ENCODE measurements around the gene IQGAP2. TPM values are rescaled to one million over a fixed set of nuclear protein-coding genes. Genes with fewer than 3 reads are reported as not detected.

The IQGAP2 gene
- total and polyA plus RNA-seq, 8 donors, result 15.6 to 29.1 (median 17.1) TPM

- Histone ChIP-seq H3K4me3 (no peak overlapping the region), H3K4me1 (peaks cover 10 to 21% of the 10 kb centered on the region in 2 donors), H3K27ac (no peak overlapping the region), H3K9me3 (no peaks in the 10 kb centered on the region), H3K27me3 (no peaks in the 10 kb centered on the region), H3K36me3 (peaks cover 0 to 16% of the 10 kb centered on the region in 2 donors)
- ATAC-seq (no peak), DNase-seq (no peak)
- intact Hi-C loops (cut with DNase I), result no loop called here
- TF ChIP-seq CTCF (IDR thresholded peaks at IDR 0.05), result no peak
Measured at GRCh38 chr5:76693141-76693540, 290.1 kb downstream of the IQGAP2 start.

DNA sequence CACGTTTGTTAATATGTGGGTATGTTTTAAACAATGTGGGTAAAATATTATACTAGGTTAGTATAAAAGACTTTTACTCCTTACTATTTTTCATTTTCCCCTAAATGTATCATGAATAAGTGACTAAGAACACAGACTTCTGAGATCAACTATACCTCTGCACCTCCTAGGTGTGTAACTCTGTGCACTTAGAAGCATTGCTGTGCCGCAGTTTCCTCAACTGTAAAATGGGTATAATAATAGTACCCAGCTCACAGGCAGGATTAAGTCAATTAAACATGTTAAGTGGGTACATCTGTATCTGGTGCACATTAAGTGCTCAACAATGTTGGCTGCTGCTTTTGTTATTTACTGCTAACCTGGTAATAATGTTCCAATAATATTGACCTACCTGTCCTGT, 291.2 kb downstream of the IQGAP2 start:
- ATAC-seq (no peak), DNase-seq (no peak)
- Histone ChIP-seq H3K36me3 (peaks cover 0 to 16% of the 10 kb centered on the region in 2 donors), H3K27ac (no peak overlapping the region), H3K4me1 (peaks cover 7 to 21% of the 10 kb centered on the region in 2 donors), H3K27me3 (no peaks in the 10 kb centered on the region), H3K4me3 (no peak overlapping the region), H3K9me3 (no peaks in the 10 kb centered on the region)
- TF ChIP-seq CTCF (IDR thresholded peaks at IDR 0.05), result no peak
- intact Hi-C loops (cut with DNase I), result no loop called here

GRCh38 chr5:76695346-76695745, 292.3 kb downstream of the IQGAP2 start:
- intact Hi-C loops (cut with DNase I), result no loop called here

GRCh38 chr5:76696251-76696650, 293.2 kb downstream of the IQGAP2 start:
- no peaks in the 10 kb centered on the region for H3K27me3 ChIP-seq

More at GRCh38 chr5:76695346-76695745, 292.3 kb downstream of the IQGAP2 start:
- Histone ChIP-seq H3K27ac (no peak overlapping the region), H3K36me3 (peaks cover 0 to 12% of the 10 kb centered on the region in 2 donors), H3K9me3 (no peaks in the 10 kb centered on the region), H3K4me1 (peaks cover 5 to 21% of the 10 kb centered on the region in 2 donors), H3K4me3 (no peak overlapping the region), H3K27me3 (no peaks in the 10 kb centered on the region)
- TF ChIP-seq CTCF (IDR thresholded peaks at IDR 0.05), result no peak
- no peak for ATAC-seq
- DNase-seq, result no peak

DNA sequence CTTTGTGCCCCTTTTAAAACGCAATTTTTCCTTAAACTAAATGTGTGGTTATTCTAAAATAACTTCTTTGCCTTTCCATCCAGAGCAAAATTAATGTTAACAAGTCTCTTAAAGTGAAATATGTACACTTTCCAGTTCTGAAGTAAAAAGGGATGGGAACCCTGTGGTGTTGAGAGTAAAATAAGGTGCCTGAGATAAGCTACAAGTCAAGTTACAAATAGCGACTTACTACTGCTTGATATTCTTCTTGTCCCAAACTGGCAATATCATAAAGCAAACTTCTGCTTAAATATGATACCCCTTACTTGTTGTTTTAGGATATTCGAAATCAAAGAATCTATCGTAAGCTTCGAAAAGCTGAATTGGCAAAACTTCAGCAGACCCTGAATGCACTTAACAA, 294.6 kb downstream of the IQGAP2 start:
- Histone ChIP-seq H3K4me1 (peaks cover 0 to 10% of the 10 kb centered on the region in 2 donors), H3K27ac (no peak overlapping the region), H3K4me3 (no peak overlapping the region), H3K27me3 (no peaks in the 10 kb centered on the region), H3K36me3 (peaks cover 0 to 29% of the 10 kb centered on the region in 2 donors), H3K9me3 (no peaks in the 10 kb centered on the region)
- TF ChIP-seq CTCF (IDR thresholded peaks at IDR 0.05), result no peak
- intact Hi-C loops (cut with DNase I), result no loop called here
- DNase-seq (no peak), ATAC-seq (no peak)

More at GRCh38 chr5:76696251-76696650, 293.2 kb downstream of the IQGAP2 start:
- no peak for ATAC-seq
- Histone ChIP-seq H3K4me1 (peaks cover 0 to 16% of the 10 kb centered on the region in 2 donors), H3K36me3 (peaks cover 0 to 16% of the 10 kb centered on the region in 2 donors), H3K4me3 (no peak overlapping the region), H3K27ac (no peak overlapping the region), H3K9me3 (no peaks in the 10 kb centered on the region)
- TF ChIP-seq CTCF (IDR thresholded peaks at IDR 0.05), result no peak
- intact Hi-C loops (cut with DNase I), result no loop called here
- no peak for DNase-seq

All from left lung (tissue), 10 donors.